ENCODE results near the gene NBEA.
"Not testable (repeated sequence)": the region's sequence is repeated elsewhere in the genome, so short reads cannot be mapped to it uniquely, and the experiment has no call there.

NBEA gene

GRCh38 chr13:34941835-34942731, at the start of gene NBEA:
Gene NBEA, plus strand, starts transcription at chr13:34942270. Its CDS starts 551 bp downstream, at chr13:34942821.
- DNase-seq: peak; percentile 87

- no peak for DNase-seq
Measured at GRCh38 chr13:34894756-34895155, 47.3 kb upstream of the NBEA start.

GRCh38 chr13:34897220-34897619, 44.9 kb upstream of the NBEA start:
- DNase-seq: no peak

- DNase-seq: no peak
Measured at GRCh38 chr13:34899888-34900287, 42.2 kb upstream of the NBEA start.

- DNase-seq: no peak
Measured at GRCh38 chr13:34900288-34900739, 41.8 kb upstream of the NBEA start.

GRCh38 chr13:34901572-34901971, 40.5 kb upstream of the NBEA start:
- DNase-seq: no peak

- DNase-seq: no peak
Measured at GRCh38 chr13:34911159-34911558, 30.9 kb upstream of the NBEA start.

- DNase-seq: peak; percentile 33
Measured at GRCh38 chr13:34913040-34913439, 29.0 kb upstream of the NBEA start.

- no peak for DNase-seq
Measured at GRCh38 chr13:34914416-34914815, 27.7 kb upstream of the NBEA start.

- no peak for DNase-seq
Measured at GRCh38 chr13:34926508-34926907, 15.6 kb upstream of the NBEA start.

- DNase-seq: not testable (repeated sequence)
Measured at GRCh38 chr13:34928676-34929075, 13.4 kb upstream of the NBEA start.

- DNase-seq: no peak
Measured at GRCh38 chr13:34931572-34931971, 10.5 kb upstream of the NBEA start.

GRCh38 chr13:34933349-34933748, 8.7 kb upstream of the NBEA start:
- DNase-seq: no peak

GRCh38 chr13:34933786-34934185, 8.3 kb upstream of the NBEA start:
- DNase-seq: no peak

- DNase-seq: no peak
Measured at GRCh38 chr13:34935841-34936240, 6.2 kb upstream of the NBEA start.

GRCh38 chr13:34939771-34940170, 2.3 kb upstream of the NBEA start:
- DNase-seq: no peak

GRCh38 chr13:34941436-34941834, 635 bp upstream of the NBEA start:
- DNase-seq: no peak

GRCh38 chr13:34942732-34943435, 814 bp downstream of the NBEA start:
- peak; percentile 48 for DNase-seq

GRCh38 chr13:34943436-34944273, 1.6 kb downstream of the NBEA start:
- no peak for DNase-seq

- DNase-seq: no peak
Measured at GRCh38 chr13:34944274-34944634, 2.2 kb downstream of the NBEA start.

- no peak for DNase-seq
Measured at GRCh38 chr13:34944751-34945150, 2.7 kb downstream of the NBEA start.

GRCh38 chr13:34951528-34951927, 9.5 kb downstream of the NBEA start:
- DNase-seq: no peak

GRCh38 chr13:34959489-34959888, 17.4 kb downstream of the NBEA start:
- no peak for DNase-seq

Data from right hindlimb (tissue), 1 donor.